ENCODE measurements around the gene PSMB11.

The PSMB11 gene

DNA sequence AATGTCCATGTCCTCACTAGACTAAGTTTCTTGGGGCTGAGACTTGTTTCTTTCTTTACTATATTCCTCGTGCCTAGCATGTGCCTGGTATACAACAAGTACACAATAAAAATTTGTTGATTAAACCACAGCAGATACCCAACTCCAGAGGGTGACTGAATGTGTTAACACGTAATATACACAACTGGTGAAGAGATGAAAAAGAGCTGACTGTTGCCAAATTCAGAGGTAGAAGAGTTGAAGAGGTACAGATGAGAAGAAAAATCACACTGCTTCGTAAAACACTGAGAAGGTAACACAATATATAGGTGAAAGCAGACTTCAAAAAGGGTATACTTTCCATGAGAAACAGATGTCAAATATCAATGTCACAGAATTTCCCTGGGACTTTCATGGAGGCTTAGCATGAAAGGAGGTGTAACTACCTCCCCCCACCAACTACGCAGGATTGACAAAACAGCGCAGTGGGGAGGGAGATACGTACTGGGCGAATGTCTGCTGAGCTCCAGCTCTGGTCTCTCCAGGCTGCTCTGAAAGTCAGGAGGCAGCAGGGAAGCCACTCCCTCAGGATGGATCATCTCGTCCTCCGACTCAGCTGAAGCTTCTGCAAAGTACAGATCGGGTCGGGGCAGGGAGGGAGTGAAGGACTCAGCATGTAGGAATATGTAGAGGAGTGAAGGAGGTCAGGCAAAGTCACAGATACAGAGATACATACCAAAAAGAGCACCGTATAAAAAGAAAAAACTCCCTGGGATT, 47.7 kb downstream of the PSMB11 start:
- no peak for DNase-seq

DNA sequence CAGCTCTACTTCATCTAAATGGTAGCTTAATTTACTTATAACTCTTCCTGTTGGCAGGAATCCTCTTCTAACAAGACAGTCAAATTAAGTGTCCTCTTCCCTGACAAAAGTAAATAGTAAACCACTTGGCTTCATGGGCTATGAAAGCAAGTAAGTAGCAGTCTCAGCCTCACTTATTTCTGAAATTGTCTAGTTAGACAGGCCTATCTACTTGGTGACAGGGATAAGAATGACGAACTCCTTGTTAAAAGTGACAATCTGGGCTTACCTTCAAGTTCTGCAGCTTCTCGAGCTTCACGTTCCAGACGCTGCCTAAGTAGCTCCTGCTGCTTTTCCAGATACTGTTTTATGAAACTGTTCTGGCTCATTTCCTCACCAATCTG, 48.2 kb downstream of the PSMB11 start:
- no peak for DNase-seq

DNA sequence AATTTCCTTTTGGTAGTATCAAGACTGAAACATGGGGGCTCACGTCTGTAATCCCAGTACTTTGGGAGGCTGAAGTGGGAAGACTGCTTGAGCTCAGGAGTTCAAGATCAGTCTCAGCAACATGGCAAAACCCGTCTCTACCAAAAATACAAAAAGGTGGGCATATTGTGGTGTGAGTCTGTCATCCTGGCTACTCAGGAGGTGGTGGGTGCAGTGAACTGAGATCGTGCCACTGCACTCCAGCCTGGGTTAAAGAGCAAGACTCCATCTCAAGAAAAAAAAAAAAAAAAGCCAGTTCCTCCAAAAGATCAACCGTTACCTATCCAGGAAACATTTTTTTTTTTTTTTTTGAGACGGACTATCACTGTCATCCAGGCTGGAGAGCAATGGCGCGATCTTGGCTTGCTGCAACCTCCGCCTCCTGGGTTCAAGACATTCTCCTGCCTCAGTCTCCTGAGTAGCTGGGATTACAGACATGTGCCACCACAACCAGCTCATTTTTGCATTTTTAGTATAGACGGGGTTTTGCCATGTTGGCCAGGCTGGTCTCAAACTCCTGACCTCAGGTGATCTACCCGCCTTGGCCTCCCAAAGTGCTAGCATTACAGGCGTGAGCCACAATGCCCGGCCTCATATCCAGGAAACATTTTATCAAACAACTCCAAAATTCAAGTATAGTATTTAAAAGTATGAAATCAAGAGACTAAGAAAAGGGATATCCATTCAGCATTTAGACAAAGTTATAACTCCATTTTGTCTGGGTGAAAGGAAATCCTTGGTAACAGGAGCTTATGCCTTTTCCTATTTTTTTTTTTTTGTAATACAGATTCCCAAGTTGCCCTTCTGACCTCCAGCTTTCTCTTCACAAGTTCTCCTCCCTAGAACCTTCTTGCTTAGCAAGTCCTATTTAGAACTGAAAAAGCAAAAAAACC, 49.5 kb downstream of the PSMB11 start:
- DNase-seq: no peak

DNA sequence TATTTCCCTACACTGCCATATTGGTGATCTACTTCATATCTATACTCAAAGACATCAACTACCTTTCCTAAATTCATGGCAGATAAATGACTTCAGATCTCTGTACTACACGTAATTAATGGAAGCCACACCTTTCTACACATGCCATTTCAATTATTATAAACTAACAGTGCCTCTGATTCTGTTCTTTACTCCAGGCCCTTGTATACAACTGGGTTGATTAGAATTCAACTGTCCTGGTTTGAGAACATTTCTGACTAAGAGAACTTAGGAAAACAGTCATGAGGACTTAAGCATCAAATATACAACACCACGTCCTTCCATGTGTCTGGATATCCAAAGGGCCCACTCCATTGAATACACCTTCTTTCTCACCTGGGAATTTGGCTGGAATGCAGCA, 51.1 kb downstream of the PSMB11 start:
- DNase-seq: no peak

DNA sequence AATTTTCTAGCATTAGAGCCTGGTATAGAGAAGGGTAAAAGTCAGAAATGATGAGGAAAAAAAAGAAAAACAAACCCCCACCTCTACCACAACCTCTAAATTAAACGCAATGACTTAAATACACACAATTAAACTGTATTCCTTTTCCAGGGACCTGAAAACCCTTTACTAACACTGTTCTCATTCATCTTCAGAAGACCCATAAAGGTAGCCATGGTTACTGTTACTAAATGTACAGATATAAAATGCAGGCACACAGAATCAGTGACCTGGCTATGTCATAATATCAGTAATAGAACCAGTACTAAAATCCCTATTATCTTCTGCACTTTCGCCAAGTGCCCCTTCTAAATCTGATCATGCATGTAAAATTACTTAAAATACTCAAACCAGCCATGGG, 51.5 kb downstream of the PSMB11 start:
- no peak for DNase-seq

Measured in retina (tissue), 1 donor.